Epidermal melanocyte (primary cell): ENCODE results near the gene ACAD9.
A peak's percentile ranks its signal among the peaks of the same experiment; 100 is the strongest.
"Not testable (repeated sequence)": the region's sequence is repeated elsewhere in the genome, so short reads cannot be mapped to it uniquely, and the experiment has no call there.

ENCODE experiments used
- DNase-seq: peaks from one replicate; pipeline ENCODE4 v3.0.0; 2011; ENCODE audit warnings: low spot score; ENCODE audit not compliant: insufficient read length

Gene ACAD9

DNA sequence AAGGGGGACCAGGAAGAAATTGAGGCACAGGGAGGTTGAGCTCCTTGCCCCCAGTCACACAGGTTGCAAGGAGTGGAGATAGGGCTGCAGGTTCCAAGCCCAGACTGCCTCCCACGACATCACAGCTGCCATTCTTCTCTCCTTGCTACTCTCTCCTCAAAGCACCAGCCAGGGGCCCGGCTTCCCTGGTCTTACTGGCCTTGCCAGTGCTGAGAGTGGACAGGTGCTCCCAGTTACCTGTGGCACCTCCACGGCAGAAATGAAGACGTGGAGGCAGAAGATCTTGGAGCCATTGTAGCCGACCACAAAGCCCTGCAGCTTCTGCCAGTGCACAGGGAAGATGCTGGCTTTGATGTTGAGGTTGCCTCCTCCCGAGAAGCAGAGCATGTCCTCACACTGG, 17.9 kb upstream of the ACAD9 start:
- DNase-seq = no peak

- DNase-seq = no peak
Observed at GRCh38 chr3:128863560-128863959, 15.9 kb upstream of the ACAD9 start.

GRCh38 chr3:128864351-128864811, 15.0 kb upstream of the ACAD9 start:
- DNase-seq = no peak

DNA sequence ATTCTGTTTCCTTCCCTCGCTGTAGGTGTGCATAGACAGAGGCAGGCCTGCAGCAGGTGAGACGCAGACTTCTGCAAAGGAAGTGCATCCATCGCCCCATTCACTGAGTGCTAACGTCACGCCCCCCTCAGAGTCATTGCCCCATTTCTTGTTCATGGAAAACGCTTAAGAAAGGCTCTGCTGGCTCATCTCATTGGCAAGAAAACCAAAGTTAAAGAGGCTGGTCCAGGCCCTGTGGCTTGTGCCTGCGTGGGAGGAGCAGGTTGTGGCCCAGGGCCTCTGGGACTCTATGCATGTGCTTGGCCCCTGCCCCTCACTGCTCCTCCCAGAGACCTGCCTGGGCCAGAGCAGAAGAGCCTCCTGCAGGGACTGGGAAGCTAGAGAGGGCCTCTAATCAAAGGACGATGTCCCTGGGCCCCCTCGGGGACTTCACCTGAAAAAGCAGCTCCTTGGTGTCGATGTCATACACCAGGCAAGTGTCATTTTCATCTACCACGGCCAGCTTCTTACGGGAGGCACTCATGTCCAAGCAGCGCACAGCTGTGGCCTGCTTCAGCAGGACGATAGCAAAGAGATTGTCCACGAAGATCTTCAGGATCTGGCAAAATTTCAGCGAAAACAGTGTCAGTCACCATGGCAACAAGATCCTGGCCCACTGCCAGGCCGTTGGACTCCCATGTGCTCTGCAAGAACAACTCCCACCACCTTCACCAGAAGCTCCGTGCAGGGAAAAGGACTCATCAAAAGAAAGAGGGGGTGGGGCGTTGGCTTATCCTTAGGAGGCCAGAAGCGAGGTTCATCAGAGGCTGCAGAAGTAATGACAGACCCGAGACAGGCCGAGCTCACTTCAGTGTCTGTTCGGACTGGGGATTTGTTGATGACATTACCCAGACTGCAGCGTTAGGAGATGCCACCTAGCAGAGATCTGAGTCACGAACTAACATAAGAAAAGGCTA, 14.3 kb upstream of the ACAD9 start:
- not testable (repeated sequence) for DNase-seq

DNA sequence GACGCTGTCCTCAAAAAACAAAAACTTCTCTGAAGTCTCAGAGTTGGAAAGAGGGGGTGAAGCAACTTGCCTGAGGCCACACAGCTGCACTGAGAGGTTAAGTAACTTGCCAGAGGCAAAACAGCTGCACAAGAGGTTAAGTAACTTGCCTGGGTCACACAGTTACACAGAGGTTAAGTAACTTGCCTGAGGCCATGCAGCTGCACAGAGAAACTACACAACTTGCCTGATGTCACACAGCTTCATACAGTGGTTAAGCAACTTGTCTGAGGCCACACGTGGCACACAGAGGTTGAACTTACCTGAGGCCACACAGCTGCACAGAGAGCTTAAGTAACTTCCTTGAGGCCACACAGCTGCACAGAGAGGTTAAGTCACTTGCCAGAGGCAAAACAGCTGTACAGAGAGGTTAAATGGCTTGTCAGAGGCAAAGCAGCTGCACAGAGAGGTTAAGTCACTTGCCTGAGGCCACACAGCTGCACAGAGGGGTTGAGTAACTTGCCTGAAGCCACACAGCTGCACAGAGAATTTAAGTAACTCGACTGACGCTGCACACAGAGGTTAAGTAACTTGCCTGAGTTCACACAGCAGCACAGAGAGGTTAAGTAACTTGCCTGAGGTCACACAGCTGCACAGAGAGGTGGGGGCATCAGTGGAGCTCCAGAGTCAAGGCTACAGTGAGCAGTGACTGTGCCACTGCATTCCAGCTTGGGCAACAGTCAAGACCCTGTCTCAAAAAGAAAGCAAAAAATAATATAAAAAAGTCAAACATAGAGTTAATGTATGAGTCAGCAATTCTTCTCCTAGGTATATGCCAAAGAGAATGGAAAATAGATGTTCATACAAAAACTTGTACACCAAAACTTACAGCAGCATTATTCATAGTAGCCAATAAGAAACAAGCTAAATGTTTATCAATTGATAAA, 12.0 kb upstream of the ACAD9 start:
- no peak for DNase-seq

- DNase-seq = no peak
Observed at GRCh38 chr3:128870347-128870746, 9.1 kb upstream of the ACAD9 start.

GRCh38 chr3:128872282-128872681, 7.1 kb upstream of the ACAD9 start:
- no peak for DNase-seq

- no peak for DNase-seq
Observed at GRCh38 chr3:128872744-128873143, 6.7 kb upstream of the ACAD9 start.

DNA sequence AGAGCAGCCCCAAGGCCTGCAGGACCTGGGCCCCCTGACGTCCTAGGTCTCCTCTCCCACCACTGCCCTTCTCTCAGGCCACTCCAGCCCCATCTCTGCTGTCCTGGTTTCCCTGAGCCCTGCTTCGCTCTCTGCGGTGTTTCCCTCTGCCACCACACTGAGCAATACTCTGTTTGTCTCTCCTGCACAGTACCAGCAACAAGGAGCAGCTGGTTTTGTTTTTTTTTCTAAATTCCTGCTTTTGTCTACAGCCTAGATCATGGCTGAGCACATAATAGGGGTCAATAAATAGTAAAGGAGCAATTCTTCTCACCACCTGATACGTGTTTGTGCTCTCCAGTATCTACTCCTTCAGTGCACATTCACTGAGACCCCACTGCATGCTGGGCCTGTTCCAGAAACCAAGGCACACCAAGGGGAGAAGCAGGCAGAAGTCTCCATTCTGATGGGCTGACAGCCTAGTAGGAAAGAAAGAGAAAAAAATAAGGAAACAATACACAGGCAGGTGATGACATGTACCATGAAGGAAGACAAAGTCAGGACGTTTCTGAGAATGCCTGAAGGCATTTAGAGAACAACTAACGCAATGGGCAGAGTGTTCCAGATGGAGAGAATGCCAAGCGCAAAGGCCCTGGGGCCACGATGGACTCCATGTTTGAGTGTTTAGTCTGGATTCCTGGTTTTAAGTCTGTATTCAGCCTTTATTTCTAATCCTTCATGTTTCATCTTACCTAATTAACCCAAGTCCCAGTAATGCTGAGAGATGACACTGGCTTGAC, 6.0 kb upstream of the ACAD9 start:
- no peak for DNase-seq

- no peak for DNase-seq
Observed at GRCh38 chr3:128874481-128875180, 4.8 kb upstream of the ACAD9 start.

DNA sequence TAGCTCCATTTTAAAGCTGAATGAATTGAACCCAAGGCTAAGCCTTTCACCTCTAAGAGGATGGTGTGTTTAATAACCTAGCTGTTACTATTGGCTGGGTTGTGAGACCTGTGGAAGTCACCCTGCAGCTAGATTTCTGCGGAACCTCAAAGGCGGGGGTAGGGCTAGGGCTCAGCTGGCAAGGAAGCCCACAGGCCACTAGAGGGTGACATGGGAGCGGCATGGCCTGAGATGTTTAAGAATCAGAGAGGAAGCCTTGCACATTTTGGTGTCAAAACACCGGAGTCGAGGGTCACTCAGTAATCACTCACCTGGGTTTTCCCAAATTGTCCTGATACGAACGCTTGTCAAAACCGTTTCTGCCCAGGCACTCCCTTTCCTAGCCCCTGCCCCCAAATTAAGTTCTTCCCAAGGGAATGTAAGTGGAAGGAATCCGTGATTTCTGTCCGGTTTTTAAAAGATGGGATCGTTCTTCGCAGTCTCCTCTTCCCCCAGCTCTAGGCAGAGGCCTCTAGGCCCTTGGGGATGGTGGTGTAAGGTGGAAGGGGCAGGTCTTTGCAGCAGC, 3.8 kb upstream of the ACAD9 start:
- no peak for DNase-seq

GRCh38 chr3:128878011-128878457, 1.4 kb upstream of the ACAD9 start:
- DNase-seq = no peak

GRCh38 chr3:128878556-128879124, 780 bp upstream of the ACAD9 start:
- peak; percentile 48 for DNase-seq

GRCh38 chr3:128879991-128880390, 571 bp downstream of the ACAD9 start:
- no peak for DNase-seq

DNA sequence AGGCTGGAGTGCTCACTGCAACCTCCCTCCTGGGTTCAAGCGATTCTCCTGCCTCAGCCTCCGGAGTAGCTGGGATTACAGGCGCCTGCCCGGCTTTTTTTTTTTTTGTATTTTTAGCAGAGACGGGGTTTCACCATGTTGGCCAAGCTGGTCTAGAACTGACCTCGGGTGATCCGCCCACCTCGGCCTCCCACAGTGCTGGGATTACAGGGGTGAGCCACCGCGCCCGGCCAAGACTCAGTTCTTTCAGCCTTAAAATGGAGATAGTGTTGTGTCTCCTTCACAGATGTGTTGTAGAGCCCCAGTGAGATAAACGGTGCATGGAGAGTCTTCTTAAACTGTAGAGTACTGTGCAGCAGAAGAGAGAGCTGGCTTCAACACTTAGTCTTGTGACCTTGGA, 1.0 kb downstream of the ACAD9 start:
- not testable (repeated sequence) for DNase-seq

- DNase-seq = no peak
Observed at GRCh38 chr3:128881576-128881975, 2.2 kb downstream of the ACAD9 start.

DNA sequence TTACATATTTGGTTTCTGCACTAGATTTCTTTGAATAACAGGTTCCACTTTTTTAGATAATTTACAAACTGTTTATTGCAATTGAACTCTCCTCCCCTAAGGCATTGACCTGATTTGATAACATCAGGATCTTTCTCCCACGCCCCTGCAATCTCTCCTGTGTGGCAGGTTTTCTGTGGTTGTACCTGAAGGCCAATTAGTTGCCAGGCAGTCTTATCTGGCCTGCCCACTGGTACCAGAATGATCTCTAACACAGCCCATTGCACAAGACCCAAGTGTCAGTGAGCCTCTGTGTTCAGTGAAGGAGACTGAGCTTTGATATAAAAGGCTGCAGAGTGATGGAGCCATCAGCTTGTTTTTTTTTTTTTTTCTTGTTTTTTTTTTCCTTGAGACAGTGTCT, 3.3 kb downstream of the ACAD9 start:
- no peak for DNase-seq

GRCh38 chr3:128884992-128885391, 5.6 kb downstream of the ACAD9 start:
- no peak for DNase-seq

DNA sequence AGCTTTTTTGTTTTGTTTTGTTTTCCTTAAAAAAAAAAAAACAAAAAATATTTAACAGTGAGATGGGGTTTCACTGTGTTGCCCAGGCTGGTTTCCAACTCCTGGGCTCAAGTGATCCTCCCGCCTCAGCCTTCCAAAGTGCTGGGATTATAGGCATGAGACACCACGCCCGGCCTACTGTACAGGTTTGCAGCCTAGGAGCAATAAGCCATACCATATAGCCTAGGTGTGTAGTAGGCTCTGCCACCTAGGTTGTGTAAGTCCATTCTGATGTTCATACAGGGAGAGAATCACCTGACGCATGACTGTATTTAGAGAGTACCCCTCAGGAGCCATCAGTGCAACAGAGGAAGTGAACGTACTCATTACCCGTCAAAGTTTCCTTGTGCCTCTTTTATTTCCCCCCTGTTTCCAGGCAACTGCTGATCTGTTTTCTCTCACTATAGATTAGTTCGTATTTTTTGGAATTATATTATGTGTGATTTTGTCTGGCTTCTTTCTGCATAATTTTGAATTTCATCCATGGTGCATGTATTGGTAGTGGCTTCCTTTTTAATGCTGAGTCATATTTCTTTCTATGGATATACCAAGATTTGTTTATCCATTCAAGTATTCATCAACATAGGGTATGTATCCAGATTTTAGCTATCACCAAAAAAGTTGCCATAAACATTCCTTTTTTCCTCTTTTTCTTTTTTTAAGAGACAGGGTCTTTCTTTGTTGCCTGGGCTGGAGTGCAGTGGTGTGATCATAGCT, 9.9 kb downstream of the ACAD9 start:
- DNase-seq = no peak
